ENCODE data around the gene MSANTD1. TPM values are rescaled to one million over a fixed set of nuclear protein-coding genes. Genes with fewer than 3 reads are reported as not detected.
A peak's percentile ranks its signal among the peaks of the same experiment; 100 is the strongest.

Gene MSANTD1
- total RNA-seq, 1 donor from 2014 or later = 2.6 TPM

DNA sequence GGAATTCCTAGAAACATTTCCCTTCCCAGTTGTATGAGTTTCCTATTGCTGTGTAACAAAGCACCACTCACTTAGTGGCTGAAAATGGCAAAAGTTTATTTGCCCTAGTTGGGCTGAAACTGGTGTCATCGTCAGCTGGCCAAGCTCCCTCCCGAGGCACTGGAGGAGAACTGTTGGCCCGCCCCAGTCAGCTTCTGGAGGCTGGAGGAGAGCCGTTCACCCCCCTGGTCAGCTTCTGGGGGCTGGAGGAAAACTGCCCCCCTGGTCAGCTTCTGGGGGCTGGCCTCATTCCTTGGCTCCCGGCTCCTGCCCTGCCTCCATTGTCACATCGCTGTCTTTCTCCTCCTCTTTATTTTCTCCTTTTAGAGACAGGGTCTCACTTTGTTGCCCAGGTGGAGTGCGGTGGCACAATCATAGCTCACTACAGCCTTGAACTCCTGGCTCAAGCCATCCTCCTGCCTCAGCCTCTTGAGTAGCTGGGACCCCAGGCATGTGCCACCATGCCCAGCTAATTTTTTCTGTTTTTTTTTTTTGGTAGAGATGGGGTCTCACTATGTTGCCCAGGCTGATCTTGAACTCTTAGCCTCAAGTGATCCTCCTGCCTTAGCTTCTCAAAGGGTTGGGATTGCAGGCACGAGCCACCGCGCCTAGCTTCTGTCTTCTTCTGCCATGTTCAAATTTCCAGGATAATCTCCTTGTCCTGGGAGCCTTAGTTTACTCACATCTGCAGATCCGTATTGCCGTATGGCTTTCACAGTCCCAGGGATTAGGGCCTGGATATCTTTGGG is 47.1 kb downstream of the MSANTD1 start:
- Mint-ChIP-seq H3K27ac (ENCODE audit: unreplicated experiment) (no peak overlapping the region), H3K4me3 (ENCODE audit: unreplicated experiment) (peak overlapping the region; percentile 99), H3K27me3 (ENCODE audit: unreplicated experiment) (peaks cover 17% of the 10 kb centered on the region), H3K9me3 (ENCODE audit: unreplicated experiment) (peaks cover 14% of the 10 kb centered on the region), H3K4me1 (ENCODE audit: low read depth, unreplicated experiment) (peaks cover 29% of the 10 kb centered on the region), H3K36me3 (ENCODE audit: unreplicated experiment) (no peaks in the 10 kb centered on the region)
- TF ChIP-seq, protein P1, sequence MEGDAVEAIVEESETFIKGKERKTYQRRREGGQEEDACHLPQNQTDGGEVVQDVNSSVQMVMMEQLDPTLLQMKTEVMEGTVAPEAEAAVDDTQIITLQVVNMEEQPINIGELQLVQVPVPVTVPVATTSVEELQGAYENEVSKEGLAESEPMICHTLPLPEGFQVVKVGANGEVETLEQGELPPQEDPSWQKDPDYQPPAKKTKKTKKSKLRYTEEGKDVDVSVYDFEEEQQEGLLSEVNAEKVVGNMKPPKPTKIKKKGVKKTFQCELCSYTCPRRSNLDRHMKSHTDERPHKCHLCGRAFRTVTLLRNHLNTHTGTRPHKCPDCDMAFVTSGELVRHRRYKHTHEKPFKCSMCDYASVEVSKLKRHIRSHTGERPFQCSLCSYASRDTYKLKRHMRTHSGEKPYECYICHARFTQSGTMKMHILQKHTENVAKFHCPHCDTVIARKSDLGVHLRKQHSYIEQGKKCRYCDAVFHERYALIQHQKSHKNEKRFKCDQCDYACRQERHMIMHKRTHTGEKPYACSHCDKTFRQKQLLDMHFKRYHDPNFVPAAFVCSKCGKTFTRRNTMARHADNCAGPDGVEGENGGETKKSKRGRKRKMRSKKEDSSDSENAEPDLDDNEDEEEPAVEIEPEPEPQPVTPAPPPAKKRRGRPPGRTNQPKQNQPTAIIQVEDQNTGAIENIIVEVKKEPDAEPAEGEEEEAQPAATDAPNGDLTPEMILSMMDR (IDR thresholded peaks at IDR 0.05; ENCODE audit: partially characterized antibody, unreplicated experiment) = no peak
- no peak for DNase-seq

DNA sequence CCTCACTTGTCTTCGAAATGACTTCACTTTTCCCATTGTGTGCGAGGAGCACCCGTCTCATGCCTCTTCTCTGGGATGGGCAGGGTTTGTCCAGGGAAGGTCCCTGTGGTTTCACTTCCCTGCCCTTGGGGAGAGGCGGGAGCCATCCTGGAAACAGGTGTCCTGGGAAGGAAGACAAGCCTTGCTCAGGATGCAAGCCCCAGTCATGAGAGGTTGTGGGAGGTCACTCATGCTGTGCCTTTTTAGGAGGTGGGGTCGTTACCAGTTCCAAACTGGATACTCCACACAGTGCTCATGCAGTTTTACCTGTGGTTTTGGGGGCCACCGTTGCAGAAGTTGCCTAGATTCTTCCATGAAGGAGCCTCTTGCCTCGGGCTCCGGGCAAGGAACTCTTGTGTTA is 47.7 kb downstream of the MSANTD1 start:
- TF ChIP-seq, protein P1 (IDR thresholded peaks at IDR 0.05; ENCODE audit: partially characterized antibody, unreplicated experiment) = no peak

DNA sequence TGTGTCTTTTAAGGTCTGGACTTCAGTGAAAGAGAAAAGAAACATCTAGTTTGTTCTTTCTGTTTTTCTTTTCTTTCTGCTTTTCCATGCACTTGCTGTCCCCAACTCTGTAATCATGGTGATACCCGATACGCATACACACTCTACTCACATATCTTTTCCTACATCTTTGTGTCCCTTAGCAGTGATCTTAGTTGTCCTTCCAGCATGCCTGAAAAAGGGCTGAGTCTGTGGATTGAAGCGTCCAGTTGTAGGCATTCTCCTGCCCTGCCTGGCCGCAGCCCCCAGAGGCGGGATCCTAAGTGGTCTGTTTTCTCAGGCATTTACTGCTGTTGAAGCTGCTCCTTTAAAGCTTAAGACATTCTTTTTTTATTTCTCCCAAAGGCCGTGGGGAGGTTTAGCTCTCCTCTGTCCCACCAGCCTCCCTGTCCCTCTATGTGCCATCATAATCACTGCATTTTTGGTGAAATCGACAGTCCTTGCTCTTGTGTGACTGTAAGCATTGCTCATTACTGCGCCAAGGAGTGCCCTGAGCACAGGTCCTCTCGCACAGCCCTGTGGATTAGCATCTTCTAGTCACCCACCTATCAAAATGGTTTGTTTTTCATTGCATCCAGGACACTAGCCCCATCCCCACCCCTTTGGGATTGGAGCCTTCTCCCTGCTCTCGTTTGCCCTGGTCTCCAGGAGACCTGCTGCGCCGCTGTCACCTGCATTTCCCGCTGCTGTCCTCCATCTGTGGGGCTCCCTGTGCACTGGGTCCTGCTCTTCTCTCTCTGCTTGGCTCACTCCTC is 48.3 kb downstream of the MSANTD1 start:
- Mint-ChIP-seq H3K36me3 (ENCODE audit: unreplicated experiment) (no peaks in the 10 kb centered on the region), H3K4me1 (ENCODE audit: low read depth, unreplicated experiment) (peaks cover 29% of the 10 kb centered on the region), H3K27ac (ENCODE audit: unreplicated experiment) (no peak overlapping the region), H3K4me3 (ENCODE audit: unreplicated experiment) (peak overlapping the region; percentile 45), H3K27me3 (ENCODE audit: unreplicated experiment) (peaks cover 13% of the 10 kb centered on the region), H3K9me3 (ENCODE audit: unreplicated experiment) (peaks cover 12% of the 10 kb centered on the region)
- TF ChIP-seq, protein P1 (IDR thresholded peaks at IDR 0.05; ENCODE audit: partially characterized antibody, unreplicated experiment) = no peak
- no peak for DNase-seq

More for the DNA sequence above, 47.7 kb downstream of the MSANTD1 start:
- Mint-ChIP-seq H3K4me1 (ENCODE audit: low read depth, unreplicated experiment) (peaks cover 29% of the 10 kb centered on the region), H3K4me3 (ENCODE audit: unreplicated experiment) (no peak overlapping the region), H3K27me3 (ENCODE audit: unreplicated experiment) (peaks cover 15% of the 10 kb centered on the region), H3K27ac (ENCODE audit: unreplicated experiment) (no peak overlapping the region), H3K9me3 (ENCODE audit: unreplicated experiment) (peaks cover 12% of the 10 kb centered on the region), H3K36me3 (ENCODE audit: unreplicated experiment) (no peaks in the 10 kb centered on the region)
- no peak for DNase-seq

DNA sequence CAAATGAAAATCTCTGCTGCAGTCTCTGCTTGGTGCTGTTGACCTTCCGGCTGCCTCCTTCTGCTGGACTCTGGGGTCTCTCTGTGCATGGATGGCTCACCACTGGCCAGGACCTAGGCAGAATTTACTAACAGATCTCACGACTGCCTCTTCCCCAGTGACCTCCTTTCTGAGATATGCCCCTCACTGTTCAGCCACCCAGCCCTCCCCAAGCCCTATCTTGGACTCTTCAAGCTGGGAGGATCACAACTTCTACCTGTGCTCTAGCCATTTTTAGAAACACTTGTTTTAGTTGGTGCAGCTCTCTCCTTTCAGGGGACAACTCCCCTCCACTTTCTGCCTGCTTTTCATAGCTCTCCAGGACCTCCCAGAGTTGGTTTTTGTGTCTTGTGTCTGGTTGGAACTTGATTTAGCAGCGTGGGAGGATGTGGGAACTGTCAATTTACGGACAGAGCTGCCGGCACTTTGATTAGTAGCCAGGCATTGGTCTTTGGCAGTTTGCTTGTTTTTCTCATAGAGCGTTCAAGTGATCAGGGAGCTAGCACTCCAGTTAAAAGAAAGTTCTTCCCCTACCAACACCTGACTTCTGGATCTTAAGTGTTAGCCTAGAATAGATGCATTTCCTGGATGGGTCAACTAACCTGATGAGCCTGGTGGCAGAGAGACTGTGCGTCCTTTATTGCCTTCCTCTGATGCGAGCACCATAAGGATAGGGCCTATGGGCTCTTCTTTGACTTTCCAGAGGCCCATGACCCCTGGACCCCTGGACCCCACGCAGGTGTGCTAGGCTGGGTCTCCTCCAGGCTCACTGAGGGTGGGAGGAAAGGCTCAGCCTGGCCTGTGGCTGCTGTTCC is 50.4 kb downstream of the MSANTD1 start:
- TF ChIP-seq, protein P1 (IDR thresholded peaks at IDR 0.05; ENCODE audit: partially characterized antibody, unreplicated experiment) = no peak
- Mint-ChIP-seq H3K27ac (ENCODE audit: unreplicated experiment) (no peak overlapping the region), H3K4me1 (ENCODE audit: low read depth, unreplicated experiment) (peaks cover 36% of the 10 kb centered on the region), H3K4me3 (ENCODE audit: unreplicated experiment) (no peak overlapping the region), H3K36me3 (ENCODE audit: unreplicated experiment) (no peaks in the 10 kb centered on the region), H3K27me3 (ENCODE audit: unreplicated experiment) (peaks cover 11% of the 10 kb centered on the region), H3K9me3 (ENCODE audit: unreplicated experiment) (peaks cover 10% of the 10 kb centered on the region)
- no peak for DNase-seq
